ENCODE data around the gene AIF1L. TPM values are rescaled to one million over a fixed set of nuclear protein-coding genes. Genes with fewer than 3 reads are reported as not detected.

Gene AIF1L
- total RNA-seq, 4 donors from 2014 or later: 15.2 to 28.7 (median 21.0) TPM

- WGBS: 62% methylated on average over 11 of the region's 11 CpGs
- TF ChIP-seq POLR2AphosphoS5 (IDR thresholded peaks at IDR 0.05) (no peak), CTCF (IDR thresholded peaks at IDR 0.05) (no peak), EP300 (IDR thresholded peaks at IDR 0.05) (no peak), POLR2A (IDR thresholded peaks at IDR 0.05) (no peak)
- no peak overlapping the region for H3K27ac ChIP-seq
Measured at GRCh38 chr9:131082774-131083512, 13.4 kb upstream of the AIF1L start.

GRCh38 chr9:131084661-131085369, 11.5 kb upstream of the AIF1L start:
- Histone ChIP-seq H3K9me3 (no peaks in the 10 kb centered on the region), H3K27ac (no peak overlapping the region), H3K36me3 (no peaks in the 10 kb centered on the region), H3K4me3 (no peak overlapping the region), H3K4me1 (no peaks in the 10 kb centered on the region), H3K27me3 (no peaks in the 10 kb centered on the region)
- no peak for TF ChIP-seq POLR2AphosphoS5 (IDR thresholded peaks at IDR 0.05)
- DNase-seq (ENCODE audit: low spot score in 2 of 2): no peak
- 82% methylated on average over 8 of the region's 8 CpGs for WGBS

More at GRCh38 chr9:131082774-131083512, 13.4 kb upstream of the AIF1L start:
- no peak for DNase-seq (ENCODE audit: low spot score in 2 of 2)
- H3K4me3 ChIP-seq: no peak overlapping the region
- H3K9me3 ChIP-seq: no peaks in the 10 kb centered on the region
- H3K27me3 ChIP-seq: no peaks in the 10 kb centered on the region
- H3K4me1 ChIP-seq: no peaks in the 10 kb centered on the region
- H3K36me3 ChIP-seq: no peaks in the 10 kb centered on the region

GRCh38 chr9:131085370-131086122, 10.8 kb upstream of the AIF1L start:
- H3K9me3 ChIP-seq: no peaks in the 10 kb centered on the region
- H3K27ac ChIP-seq: no peak overlapping the region
- no peaks in the 10 kb centered on the region for H3K27me3 ChIP-seq
- TF ChIP-seq CTCF (IDR thresholded peaks at IDR 0.05): no peak
- no peak for TF ChIP-seq EP300 (IDR thresholded peaks at IDR 0.05)
- no peak for TF ChIP-seq POLR2A (IDR thresholded peaks at IDR 0.05)
- no peak for TF ChIP-seq POLR2AphosphoS5 (IDR thresholded peaks at IDR 0.05)
- H3K4me3 ChIP-seq: no peak overlapping the region
- DNase-seq (ENCODE audit: low spot score in 2 of 2): no peak
- no peaks in the 10 kb centered on the region for H3K4me1 ChIP-seq
- 87% methylated on average over 17 of the region's 23 CpGs for WGBS
- H3K36me3 ChIP-seq: no peaks in the 10 kb centered on the region

DNA sequence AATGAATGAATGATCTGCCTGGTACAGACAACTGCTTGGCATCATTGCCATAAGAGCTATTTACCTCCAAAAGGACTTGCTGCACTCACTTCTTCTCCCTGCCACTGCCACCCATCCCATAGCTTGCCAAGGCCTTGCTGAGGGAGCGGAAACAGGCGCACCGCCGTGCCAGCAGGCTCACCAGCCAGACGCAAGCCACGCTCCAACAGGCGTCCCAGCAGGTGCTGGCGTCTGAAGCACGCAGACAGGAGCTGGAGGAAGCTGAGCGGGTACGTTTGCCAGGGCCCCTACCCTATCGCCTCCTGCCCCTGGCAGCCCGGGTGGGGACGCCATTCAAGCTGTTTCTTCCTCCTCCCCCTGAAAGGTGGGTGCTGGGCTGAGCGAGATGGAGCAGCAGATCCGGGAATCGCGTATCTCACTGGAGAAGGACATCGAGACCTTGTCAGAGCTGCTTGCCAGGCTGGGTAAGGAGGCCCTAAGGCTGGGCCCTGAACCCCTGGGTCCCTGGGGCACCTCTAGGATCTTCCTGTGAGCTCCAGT, 8.9 kb upstream of the AIF1L start:
- no peak for TF ChIP-seq POLR2AphosphoS5 (IDR thresholded peaks at IDR 0.05)
- no peak for TF ChIP-seq CTCF (IDR thresholded peaks at IDR 0.05)
- no peak for TF ChIP-seq POLR2A (IDR thresholded peaks at IDR 0.05)
- no peak for TF ChIP-seq EP300 (IDR thresholded peaks at IDR 0.05)

DNA sequence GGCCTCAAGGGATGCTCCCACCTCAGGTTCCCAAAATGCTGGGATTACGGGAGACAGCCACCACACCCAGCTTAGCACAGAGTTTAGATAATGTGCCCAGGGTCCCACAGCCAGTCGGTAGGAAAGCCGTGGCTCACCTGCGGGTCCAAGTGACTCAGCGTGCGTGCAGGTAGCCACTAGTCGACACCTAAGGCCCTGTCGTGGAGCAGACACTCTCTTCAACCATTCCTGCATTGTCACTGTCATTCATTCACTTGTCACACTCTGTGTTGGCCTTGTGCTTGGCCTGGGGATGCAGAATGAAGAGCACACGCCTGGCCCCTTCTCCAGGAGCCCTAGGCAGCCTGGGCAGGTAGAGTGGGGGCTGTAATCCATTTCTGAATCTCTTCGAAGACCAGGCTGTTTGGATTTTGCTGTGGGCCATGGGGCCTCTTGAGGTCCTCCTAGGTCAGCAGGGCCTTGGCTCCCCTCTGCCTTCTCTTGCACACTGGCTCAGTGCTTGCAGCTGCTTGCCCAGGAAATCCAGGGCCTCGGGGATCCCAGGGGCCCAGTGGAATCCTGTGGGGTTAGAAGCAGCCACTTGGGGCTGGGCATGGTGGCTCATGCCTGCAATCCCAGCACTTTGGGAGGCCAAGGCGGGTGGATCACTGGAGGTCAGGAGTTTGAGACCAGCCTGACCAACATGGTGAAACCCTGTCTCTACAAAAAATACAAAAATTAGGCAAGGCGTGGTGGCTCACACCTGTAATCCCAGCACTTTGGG, 6.1 kb upstream of the AIF1L start:
- DNase-seq (ENCODE audit: low spot score in 2 of 2): no peak
- H3K27me3 ChIP-seq: peaks cover 3% of the 10 kb centered on the region

More for the DNA sequence above, 8.9 kb upstream of the AIF1L start:
- 60% methylated on average over 16 of the region's 19 CpGs for WGBS
- Histone ChIP-seq H3K4me1 (no peaks in the 10 kb centered on the region), H3K4me3 (no peak overlapping the region), H3K36me3 (no peaks in the 10 kb centered on the region), H3K27me3 (no peaks in the 10 kb centered on the region), H3K9me3 (no peaks in the 10 kb centered on the region), H3K27ac (no peak overlapping the region)
- DNase-seq (ENCODE audit: low spot score in 2 of 2): no peak

More for the DNA sequence above, 6.1 kb upstream of the AIF1L start:
- Histone ChIP-seq H3K9me3 (no peaks in the 10 kb centered on the region), H3K36me3 (no peaks in the 10 kb centered on the region), H3K27ac (no peak overlapping the region), H3K4me3 (no peak overlapping the region), H3K4me1 (no peaks in the 10 kb centered on the region)
- TF ChIP-seq POLR2A (IDR thresholded peaks at IDR 0.05): no peak
- TF ChIP-seq CTCF (IDR thresholded peaks at IDR 0.05): no peak
- TF ChIP-seq EP300 (IDR thresholded peaks at IDR 0.05): no peak
- no peak for TF ChIP-seq POLR2AphosphoS5 (IDR thresholded peaks at IDR 0.05)
- WGBS: 94% methylated on average over 12 of the region's 13 CpGs
